Heart right ventricle (tissue), 16 donors: Measurements from ENCODE around the gene ADSS1. TPM values are rescaled to one million over a fixed set of nuclear protein-coding genes. Genes with fewer than 3 reads are reported as not detected.

ENCODE experiments used
- ATAC-seq, 8 donors: fragments of 200-7000 bp; cut with Tn5 transposase; one replicate each; pipeline ENCODE4 v1.9.1; 2020; ENCODE audit warnings: mild to moderate bottlenecking in 8 of 8, moderate library complexity in 8 of 8, moderate number of reproducible peaks in 1 of 8
- DNase-seq, 2 donors: peaks; one replicate each; pipeline ENCODE4 v3.0.0-alpha.2; 2020
- H3K27ac ChIP-seq, 10 donors: fragments of 200-600 bp; sonication (generic) in 2 of 10; one replicate each; pipeline versions ENCODE4 v1.5.0 to v1.8.0; 2020 to 2022; ENCODE audit warnings: mild to moderate bottlenecking in 3 of 10
- H3K27me3 ChIP-seq, 7 donors: fragments of 200-600 bp; one replicate each; pipeline ENCODE4 v1.8.0; 2021 to 2022; ENCODE audit warnings: mild to moderate bottlenecking in 2 of 7
- H3K36me3 ChIP-seq, 9 donors: fragments of 200-600 bp; sonication (generic) in 1 of 9; one replicate each; pipeline versions ENCODE4 v1.5.0 to v1.8.0; 2020 to 2022; ENCODE audit warnings: mild to moderate bottlenecking in 2 of 9
- H3K4me1 ChIP-seq, 9 donors: fragments of 200-600 bp; sonication (generic) in 1 of 9; one replicate each; pipeline versions ENCODE4 v1.5.0 to v1.8.0; 2020 to 2022; ENCODE audit warnings: mild to moderate bottlenecking in 4 of 9
- H3K4me3 ChIP-seq, 10 donors: fragments of 200-600 bp; sonication (generic) in 2 of 10; one replicate each; pipeline versions ENCODE4 v1.5.0 to v1.8.0; 2020 to 2022; ENCODE audit warnings: mild to moderate bottlenecking in 7 of 10, moderate library complexity in 2 of 10
- H3K9me3 ChIP-seq, 11 donors: fragments of 200-600 bp in 10 of 11; sonication (generic) in 2 of 11; one replicate each; pipeline versions ENCODE4 v1.5.0 to v1.8.0; 2013 to 2022; ENCODE audit warnings: mild to moderate bottlenecking in 2 of 11, control low read depth in 1 of 11, moderate library complexity in 1 of 11
- whole genome bisulfite sequencing, 2 donors: extraction: QIAGEN DNeasy Blood & Tissue Kit; methylation state at CpG; one replicate each; pipeline ENCODE4 v1.1.7; 2013; ENCODE audit warnings: inconsistent platforms in 1 of 2; 5-methylcytosine and 5-hydroxymethylcytosine counted together
- intact Hi-C, 10 donors: fragments of 100-400 bp; cut with DNase I; formaldehyde crosslinking; loops; one replicate each; pipeline versions ENCODE4 v1.11.1 to v1.14.2; 2022
- polyA plus RNA-seq, 2 donors: library from polyadenylated mRNA; stranded (reverse); fragments of 200-250 nt; gene quantifications; one replicate each; pipeline ENCODE4 v1.2.3, GENCODE V29; 2013
- total RNA-seq, 10 donors: library from RNA; stranded (reverse); fragmentation: NEBNext Ultra II Directional in 3 of 10; extraction: Animal tissue kit (Norgen Biotek cat#: 25700) in 3 of 10; gene quantifications; one replicate each; pipeline versions ENCODE4 v1.2.1 to v1.2.4, GENCODE V29; 2021 to 2023
- TF ChIP-seq, protein P1 (sequence below), 9 donors: fragments of 200-600 bp; sonication (generic) in 2 of 9; IDR thresholded peaks; one replicate each; pipeline versions ENCODE4 v1.5.0 to v1.8.0; 2021 to 2022; ENCODE audit warnings: antibody characterized with exemption in 9 of 9, mild to moderate bottlenecking in 5 of 9, moderate library complexity in 1 of 9
- donor health status: Arrhythmogenic right ventricular cardiomyopathy.
- donor health status: ischemic (EF 13 %, LVEDD 7.1; RV severe dilation, severe dysfunction).
- donor health status: healthy with polysubstance abuse.
- donor health status: DM: no; HTN: yes; CAD: no.
- donor health status: DM: no; HTN: no; CAD: no.
- donor health status: ischemic (EF 25% LVEDD 6.9; RV normal size, moderate dysfunction).
- donor health status: ischemic (EF 25% LVEDD 5.7; RV mildly dilated, moderate dysfunction).
- donor health status: healthy.
- donor health status: DM: yes; HTN: yes; CAD: no.
- donor health status: Ischemic cardiomyopathy.
- donor health status: ischemic (EF 35%, LVEDD 5.7; RV mildly dilated, moderate dysfunction).
- donor health status: nonischemic (EF 11% LVEDD 7.7; RV severe dilation, severe dysfunction).
- donor health status: DM: yes; HTN: yes; CAD: no.
- donor health status: PGD.
- donor health status: ischemic (EF 29% LVEDD 5.4; RV normal size, mild dysfunction).
- donor health status: nonischemic (EF 23%, LVEDD 6.1; RV moderate dilation, normal function).

The ADSS1 gene
- total and polyA plus RNA-seq, 12 donors: 74.6 to 295 (median 195) TPM

DNA sequence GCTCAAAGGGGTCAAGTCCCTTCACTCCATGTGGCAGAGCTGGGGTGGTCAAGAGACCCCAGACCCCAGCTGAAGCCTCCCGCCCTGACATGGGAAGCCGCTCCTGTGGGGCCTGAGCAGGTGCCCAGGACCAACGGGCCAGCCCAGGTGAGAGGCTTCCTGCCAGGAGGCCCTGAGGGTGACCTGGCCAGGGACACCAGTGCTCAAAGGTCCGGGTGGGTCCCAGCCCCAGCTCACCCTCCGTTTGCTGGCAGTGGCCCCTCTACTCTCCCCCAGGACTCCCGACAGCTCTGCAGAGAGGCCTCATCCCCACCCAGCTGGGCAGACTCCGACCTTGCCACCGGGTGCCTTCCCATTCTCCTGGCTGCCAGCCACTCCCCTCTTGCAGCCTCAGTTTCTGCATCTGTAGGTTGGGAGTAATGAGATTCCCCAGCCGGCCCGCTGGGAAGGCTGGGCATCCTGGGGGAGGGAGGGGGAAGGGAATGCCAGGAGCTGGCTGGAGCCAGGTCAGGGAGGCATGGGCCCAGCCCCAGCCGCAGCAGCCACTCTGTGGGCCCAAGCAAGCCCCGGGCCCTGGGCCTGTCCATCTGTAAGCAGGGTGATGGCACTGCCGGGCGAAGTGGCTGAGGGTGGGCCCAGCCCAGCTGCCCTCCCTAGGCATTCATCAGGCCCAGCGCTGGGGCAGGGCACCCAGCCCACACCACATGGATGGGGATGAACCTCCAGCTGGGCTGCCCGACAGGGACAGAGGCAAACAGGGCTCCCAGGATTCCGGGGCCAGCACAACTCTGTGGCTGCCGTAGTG lies 44.9 kb upstream of the ADSS1 start:
- no peaks in the 10 kb centered on the region for H3K9me3 ChIP-seq
- H3K27ac ChIP-seq: peak overlapping the region; percentile 83 to 98 (median 91)
- ATAC-seq: no peak
- H3K27me3 ChIP-seq: no peaks in the 10 kb centered on the region
- TF ChIP-seq, protein P1, sequence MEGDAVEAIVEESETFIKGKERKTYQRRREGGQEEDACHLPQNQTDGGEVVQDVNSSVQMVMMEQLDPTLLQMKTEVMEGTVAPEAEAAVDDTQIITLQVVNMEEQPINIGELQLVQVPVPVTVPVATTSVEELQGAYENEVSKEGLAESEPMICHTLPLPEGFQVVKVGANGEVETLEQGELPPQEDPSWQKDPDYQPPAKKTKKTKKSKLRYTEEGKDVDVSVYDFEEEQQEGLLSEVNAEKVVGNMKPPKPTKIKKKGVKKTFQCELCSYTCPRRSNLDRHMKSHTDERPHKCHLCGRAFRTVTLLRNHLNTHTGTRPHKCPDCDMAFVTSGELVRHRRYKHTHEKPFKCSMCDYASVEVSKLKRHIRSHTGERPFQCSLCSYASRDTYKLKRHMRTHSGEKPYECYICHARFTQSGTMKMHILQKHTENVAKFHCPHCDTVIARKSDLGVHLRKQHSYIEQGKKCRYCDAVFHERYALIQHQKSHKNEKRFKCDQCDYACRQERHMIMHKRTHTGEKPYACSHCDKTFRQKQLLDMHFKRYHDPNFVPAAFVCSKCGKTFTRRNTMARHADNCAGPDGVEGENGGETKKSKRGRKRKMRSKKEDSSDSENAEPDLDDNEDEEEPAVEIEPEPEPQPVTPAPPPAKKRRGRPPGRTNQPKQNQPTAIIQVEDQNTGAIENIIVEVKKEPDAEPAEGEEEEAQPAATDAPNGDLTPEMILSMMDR (IDR thresholded peaks at IDR 0.05): no peak
- H3K36me3 ChIP-seq: no peaks in the 10 kb centered on the region
- H3K4me1 ChIP-seq: peaks cover 41 to 69% (median 61%) of the 10 kb centered on the region in 9 donors
- intact Hi-C loops: no loop called here
- DNase-seq: no peak
- WGBS, 2 donors: 90 to 91% methylated on average over 18 of the region's 18 CpGs
- H3K4me3 ChIP-seq: peak overlapping the region in 2 of 10 donors; percentile 61 to 64

DNA sequence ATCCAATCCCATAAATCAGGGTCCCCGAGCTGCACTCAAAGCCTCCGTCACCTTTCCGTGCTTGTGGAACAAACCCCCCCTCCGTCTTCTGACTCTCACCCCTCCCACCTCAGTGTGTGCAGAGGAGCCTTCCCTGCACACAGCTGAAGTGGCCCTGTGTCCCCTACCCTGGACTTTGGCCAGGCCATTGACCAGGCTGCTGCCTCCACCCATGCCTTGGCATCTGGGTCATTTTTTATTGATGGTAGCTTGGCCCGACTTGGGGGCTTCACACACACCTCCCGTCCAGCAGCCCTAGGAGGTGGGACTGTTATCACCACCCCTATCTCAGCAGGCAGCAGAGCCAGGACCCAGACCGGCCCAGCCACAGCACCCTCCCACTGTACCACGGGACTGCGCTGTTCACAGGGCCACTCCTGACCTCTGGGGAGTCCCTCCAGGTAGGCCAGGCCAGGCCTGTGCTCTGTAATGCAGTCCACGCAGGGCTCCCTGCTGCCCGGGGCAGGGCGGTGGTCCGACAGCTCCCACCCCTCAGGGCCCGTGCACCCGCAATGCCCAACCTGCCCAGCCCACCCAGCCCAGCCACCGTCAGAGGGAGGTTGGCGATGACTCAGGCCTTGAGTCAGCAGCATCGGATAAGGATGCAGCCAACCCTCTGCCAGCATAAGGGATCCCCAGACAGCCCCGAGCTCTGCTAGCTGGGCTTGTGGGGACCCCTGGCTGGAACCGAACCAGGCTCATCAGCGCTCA lies 43.8 kb upstream of the ADSS1 start:
- DNase-seq: no peak

DNA sequence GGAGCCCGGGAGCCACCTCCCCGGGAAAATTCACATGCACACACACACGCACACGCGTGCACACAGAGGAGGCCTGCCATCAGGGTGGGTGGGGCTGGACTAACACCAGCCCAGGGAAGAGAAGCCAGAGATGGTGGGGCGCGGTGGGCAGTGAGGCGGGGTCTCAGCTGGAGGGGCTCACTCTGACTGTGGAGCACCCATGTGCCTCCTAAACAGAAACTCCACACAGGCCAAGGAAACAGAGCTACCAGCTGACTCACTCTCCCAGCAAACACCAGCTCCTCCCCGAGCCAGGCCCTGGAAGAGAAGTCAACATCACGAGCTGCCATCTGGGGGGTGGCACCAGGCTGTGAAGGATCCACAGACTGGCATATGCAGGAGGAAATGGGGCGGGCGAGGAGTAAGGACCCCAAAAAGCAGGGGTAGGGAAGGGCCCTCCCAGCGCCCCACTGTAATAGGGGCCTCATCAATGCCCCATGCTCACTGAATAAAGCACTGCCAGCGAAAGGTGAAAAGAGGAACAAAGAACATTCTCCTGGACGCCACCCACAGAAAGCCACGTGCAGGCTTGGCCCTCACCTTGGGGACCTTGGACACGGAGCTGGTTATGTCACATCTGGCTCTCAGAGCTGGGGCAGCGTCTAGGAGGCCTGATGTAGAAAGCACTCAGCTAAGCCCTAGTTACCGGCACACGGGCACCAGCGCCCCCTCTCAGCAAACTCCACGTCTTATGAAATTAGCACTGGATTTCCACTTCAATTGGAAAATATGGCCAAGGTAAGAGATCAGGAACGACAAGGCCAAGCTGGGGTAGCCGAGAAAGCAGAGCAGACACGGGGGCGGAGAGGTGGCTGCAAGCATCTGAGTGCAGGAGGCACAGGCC lies 43.0 kb upstream of the ADSS1 start:
- Histone ChIP-seq H3K4me3 (peak overlapping the region in 4 of 10 donors; percentile 30 to 38 (median 34)), H3K27ac (peak overlapping the region; percentile 31 to 94 (median 84)), H3K4me1 (peaks cover 41 to 69% (median 61%) of the 10 kb centered on the region in 9 donors), H3K9me3 (no peaks in the 10 kb centered on the region), H3K27me3 (no peaks in the 10 kb centered on the region), H3K36me3 (no peaks in the 10 kb centered on the region)
- DNase-seq: no peak
- TF ChIP-seq, protein P1 (IDR thresholded peaks at IDR 0.05): peak in 2 of 9 donors; percentile 20 to 22
- WGBS, 2 donors: 52 to 63% methylated on average over 26 of the region's 26 CpGs
- intact Hi-C loops: no loop called here
- peak in 6 of 8 donors; percentile 6 to 31 (median 12) for ATAC-seq

More for the DNA sequence above, 43.8 kb upstream of the ADSS1 start:
- peak overlapping the region in 9 of 10 donors; percentile 76 to 94 (median 86) for H3K27ac ChIP-seq
- intact Hi-C loops: no loop called here
- peaks cover 41 to 69% (median 61%) of the 10 kb centered on the region in 9 donors for H3K4me1 ChIP-seq
- H3K27me3 ChIP-seq: no peaks in the 10 kb centered on the region
- TF ChIP-seq, protein P1 (IDR thresholded peaks at IDR 0.05): no peak
- H3K4me3 ChIP-seq: no peak overlapping the region
- H3K9me3 ChIP-seq: no peaks in the 10 kb centered on the region
- no peaks in the 10 kb centered on the region for H3K36me3 ChIP-seq
- 73 to 80% methylated on average over 21 of the region's 21 CpGs for WGBS, 2 donors
- ATAC-seq: peak in 2 of 8 donors; percentile 17 to 39
